ENCODE results near the gene SNAP23.

- TF ChIP-seq CTCF (IDR thresholded peaks at IDR 0.05) (no peak), POLR2AphosphoS5 (IDR thresholded peaks at IDR 0.05) (no peak)
These were observed 82.1 kb downstream of the SNAP23 start for GRCh38 chr15:42577514-42578031.
